IPS DF 4.7 (cell line): ENCODE measurements around the gene SARDH.

Experiments
- DNase-seq: peaks from one replicate; pipeline ENCODE4 v3.0.0-alpha.2; 2013; ENCODE audit warnings: low spot score; ENCODE audit errors: extremely low read depth

SARDH gene

DNA sequence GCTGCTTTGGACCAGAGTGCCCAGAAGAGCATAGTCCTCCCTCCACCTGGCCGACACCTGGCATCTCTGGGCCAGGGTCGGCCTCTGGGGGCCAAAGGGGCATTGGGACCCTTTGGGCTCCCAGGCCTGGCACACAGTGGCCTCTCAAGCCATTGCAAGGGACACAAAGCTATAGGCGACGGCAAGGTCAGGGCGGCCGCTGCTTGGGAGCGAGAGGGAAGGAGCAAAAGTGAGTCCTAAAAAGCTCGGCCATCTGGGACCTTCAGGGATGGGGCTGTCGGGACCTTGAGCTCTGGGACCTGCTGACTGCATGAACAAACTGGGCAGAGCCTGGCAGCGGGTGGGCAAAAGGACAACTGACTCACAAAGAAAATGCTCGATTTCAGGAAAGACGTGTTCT is 88.1 kb downstream of the SARDH start:
- DNase-seq: no peak

DNA sequence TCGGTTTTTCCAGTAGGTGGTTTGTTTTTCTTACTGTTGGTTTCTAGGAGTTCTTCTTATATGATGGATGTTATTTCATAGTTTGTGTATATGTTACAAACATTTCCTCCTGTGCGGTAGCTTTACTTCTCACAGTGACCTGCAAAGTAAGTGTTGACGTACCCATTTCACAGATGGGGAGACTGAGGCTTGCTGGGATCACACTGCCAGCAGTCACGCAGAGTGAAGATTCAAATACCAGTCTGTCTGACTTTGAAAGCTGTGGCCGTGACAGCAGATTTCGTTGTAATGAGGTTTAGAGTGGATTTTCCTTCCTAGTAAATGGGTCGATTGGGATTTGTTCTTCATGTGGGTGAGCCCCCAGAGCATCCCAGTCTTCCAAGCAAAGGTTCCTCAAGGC is 89.0 kb downstream of the SARDH start:
- DNase-seq: no peak

DNA sequence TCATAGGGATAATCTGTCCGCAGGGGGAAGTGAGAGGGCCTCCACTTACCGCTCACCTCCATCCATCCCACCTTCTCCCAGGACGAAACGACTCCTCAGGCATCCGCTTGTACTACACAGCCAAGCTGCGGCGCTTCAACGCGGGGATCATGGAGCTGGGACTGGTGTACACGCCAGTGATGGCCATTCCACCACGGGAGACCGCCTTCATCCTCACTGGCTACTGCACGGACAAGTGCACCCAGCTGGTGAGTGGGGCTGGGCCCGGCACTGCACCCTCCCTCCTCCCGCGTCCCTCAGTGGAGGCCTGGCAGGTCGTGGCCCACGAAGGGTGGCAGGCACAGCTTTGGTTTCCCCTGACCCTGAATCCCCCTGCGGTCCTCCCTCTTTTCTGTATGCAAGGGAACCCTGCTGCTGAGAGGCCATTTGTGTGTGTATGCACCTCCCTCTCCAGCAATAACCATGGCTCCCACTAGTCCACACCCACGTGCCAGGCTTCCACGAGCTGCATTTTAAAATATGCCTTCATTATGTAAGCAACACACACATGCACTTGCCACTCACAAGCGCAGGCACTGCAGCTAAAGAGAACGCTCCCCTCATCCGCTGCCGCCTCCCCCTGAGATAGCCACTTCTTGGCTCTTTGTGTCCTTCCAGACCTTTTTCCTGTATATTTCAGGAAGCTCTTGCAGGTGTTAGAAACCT is 90.2 kb downstream of the SARDH start:
- DNase-seq: no peak

DNA sequence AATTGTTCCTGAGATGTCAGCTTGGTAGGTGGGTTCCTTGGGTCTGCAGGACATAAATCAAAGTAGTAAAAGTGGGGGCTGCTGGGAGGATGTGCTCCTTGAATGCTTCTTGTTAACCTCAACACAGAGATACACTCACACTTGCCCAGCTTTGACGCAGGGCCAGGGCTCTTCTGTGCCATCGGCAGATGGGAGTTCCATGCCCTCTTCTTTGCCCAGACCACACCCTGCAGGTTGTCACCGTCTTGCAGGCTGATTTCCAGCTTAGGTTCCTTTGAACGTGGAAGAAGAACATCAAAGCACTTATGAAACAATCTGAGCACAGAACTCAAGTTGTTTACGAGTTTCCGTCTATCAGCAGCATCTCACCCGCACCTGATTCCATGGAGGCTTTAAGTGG is 91.0 kb downstream of the SARDH start:
- no peak for DNase-seq

DNA sequence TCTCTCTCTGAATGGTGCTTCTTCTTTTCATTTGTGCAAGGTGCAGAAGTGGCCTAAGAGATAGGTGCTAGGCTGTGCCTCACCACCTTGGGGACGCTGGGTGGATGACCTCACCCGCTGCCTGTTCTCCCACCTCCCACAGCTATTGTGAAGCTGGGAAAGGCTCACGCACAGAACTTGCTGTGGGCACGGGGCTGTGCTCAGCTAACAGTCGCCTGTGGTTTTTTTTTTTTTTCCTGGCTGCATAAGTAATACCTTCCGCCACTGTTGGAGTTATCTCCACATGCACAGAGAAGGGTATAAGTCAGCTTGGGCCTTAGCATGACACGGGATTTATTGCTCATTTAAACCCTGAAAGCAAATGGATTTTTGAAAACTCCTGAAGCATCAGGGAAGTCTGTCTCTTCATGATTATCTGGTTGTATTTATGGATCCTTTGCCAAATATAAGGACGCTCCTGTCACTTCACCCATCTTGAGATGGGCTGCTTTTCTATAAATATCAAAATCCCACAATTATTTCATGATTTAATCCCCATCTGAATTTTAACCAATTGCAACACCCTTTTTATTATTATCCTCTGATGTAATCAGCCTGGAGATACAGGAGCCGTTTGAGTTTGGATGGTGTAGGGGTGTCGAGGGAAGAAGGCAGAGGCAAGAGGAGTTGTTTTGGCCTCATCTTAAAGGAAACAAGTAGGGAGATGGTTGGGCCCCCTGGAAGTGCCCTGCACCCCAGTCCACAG is 93.0 kb downstream of the SARDH start:
- DNase-seq: no peak

DNA sequence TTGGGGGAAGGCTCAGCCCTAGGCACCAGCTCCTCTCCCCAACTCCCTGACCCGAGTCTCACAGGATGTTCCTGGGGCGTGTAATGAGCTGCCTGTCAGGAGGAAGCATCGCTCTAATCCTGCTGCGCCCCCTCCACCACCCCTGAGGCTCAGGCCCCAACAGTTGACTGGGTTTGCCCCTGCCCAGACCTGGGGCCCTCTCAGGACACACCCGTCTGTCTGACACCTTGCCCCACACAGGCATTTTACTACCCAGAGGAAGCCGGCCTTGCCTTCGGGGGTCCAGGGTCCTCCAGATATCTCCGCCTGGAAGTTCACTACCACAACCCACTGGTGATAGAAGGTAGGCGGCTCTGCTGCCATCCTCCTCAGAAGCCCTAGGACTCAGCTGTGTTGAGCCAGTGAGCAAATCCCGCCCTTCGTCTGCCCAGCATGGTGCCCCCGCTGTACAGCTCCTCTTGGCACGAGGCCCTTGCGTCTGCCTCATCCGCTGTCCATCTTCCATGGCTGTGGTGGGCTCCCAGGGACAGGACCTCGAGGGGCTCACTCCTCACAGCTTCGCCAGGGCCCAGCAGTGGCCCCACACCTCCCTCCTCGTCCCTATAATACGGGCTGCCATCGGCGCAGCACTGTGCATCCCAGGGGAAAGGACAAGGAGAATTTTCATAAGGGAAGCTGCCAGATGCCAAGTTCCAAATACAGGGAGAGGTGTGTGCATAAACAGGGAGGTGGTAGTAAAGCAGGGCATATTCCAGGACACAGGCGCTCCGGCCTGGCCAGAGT is 94.0 kb downstream of the SARDH start:
- DNase-seq: no peak

DNA sequence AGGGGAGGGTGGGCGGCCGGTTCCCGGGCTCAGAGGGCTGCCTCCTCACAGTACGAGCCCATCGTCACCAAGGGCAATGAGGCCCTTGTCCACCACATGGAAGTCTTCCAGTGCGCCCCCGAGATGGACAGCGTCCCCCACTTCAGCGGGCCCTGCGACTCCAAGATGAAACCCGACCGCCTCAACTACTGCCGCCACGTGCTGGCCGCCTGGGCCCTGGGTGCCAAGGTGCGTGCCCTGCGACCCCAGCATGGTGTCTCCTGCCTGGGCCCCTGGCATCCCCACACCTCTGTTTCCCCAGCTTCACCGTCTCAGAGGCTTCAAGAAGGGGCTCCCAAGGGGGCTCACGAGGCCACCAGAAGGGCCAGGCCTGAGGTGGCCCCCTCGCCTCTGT is 94.8 kb downstream of the SARDH start:
- no peak for DNase-seq

DNA sequence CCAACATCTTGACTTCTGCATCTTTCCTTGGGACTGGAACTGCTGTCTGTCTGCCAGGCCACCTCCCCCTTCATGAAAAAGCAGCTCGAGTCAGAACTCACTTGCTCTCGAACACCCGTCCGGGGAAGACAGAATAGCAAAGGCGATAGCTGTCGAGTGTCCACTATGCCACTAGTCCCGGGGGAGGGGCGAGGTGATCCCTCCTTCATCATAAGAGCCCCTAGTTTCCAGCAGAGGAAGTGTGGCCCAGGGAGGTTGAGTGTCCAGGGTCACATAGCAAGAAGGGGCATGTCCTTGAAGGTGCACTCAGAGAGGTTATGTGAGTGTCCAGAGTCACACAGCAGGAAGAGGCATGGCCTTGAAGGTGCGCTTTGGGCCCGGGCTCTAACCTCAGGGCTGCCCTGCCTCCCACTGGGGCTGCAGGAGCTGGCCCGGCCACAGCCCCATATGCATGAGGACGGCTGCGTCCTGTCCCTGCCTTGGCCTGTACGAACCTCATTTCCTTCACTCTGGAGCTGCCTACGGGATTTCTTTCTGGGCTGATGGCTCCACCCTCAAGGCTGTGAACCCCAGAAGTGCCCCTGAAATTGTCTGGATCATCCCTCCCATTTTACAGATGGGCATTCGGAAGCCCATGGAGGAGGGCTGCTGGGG is 95.3 kb downstream of the SARDH start:
- DNase-seq: no peak

DNA sequence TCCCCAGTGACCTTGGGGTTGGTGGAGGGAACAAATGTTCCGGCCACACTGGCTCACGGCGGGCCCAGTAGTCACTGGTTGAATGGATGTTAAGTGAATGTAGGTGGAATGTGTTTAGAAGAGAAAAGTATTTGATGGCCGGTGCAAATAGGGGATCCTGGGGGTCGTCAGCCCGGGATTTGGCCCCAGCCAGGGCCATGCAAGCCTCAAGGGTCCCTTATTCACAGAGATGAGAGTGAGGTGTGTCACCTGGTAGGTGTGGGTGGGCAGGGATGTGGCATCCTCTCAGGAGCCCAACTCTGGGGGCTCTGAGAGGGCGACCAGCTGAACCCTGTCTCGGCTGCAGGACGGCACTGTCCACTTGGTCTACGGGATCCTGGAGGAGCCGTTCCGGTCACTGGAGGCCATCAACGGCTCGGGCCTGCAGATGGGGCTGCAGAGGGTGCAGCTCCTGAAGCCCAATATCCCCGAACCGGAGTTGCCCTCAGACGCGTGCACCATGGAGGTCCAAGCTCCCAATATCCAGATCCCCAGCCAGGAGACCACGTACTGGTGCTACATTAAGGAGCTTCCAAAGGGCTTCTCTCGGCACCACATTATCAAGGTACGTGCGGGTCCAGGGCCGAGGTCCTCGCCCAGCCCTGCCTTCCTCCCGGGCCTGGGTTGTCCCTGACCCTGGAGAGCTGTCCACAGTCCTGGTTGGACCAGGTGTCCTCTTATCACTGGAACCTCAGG is 96.1 kb downstream of the SARDH start:
- no peak for DNase-seq

DNA sequence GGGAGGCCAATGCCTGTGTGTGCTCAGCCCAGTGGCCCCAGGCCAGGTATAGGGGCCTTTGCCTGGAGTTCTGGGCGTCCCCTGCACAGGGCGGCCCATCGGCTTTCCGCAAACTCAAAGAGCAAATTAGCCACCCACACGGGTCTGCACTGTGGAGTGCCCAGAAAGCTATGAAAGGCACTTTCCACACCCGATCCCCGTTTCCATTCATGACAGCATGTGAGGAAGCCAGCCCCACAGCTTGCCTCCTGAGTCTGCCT is 96.8 kb downstream of the SARDH start:
- DNase-seq: no peak

DNA sequence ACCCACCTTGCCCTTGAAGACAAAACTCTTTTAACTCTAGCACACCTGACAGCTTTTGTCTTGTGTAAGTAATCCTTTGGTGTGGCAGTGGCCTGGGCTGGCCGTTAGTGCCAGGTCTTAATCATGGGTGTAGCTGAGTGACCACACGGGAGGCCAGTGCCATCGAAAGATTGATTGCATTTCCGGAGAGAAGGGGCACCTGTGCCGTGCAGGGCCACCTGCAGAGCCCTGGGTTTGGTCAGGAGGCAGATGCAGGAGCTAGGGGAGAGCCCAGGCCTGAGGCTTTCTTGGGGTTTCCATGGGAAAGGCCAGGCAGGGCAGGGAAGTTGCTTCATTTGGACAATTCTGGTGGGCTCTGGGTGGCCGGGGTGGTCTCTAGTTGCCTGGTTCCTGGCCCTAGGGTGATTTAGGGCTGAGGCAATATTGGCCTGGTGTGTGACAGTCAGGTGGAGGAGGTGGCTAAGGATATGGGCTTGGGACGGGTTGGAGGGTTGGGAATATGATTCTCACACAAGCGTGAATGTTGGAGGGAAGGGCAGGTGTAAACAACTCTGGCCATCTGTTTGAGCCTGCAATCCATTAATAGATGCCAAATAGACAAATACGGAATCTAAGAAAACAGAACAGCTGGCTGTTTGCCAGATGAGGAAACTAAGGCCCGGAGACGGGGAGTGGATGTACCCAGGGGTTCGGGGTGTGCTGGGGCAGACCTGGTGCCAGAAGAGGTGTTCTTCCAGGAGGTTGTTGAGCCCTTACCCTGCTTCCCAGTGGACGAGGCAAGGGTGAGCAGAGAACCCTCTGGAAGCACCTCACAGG is 97.4 kb downstream of the SARDH start:
- DNase-seq: no peak

DNA sequence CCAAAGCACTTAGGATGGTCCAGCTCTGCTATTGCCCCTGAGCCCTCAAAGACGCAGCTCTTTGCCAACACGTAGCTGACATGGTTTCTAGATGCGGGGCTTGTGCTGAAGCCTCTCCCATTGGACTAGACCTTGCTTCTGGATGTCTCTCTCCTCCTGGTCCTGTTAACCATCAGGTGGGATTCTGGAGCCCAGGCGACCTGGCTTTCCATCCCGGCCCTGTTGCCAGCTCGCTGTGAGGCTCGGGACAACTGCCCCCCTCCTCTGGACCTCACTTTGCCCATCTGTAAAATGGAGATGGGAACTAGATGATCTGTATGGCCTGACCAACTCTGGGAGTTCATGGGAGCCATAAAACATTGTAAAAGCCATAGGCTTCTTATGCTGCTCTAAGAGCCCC is 98.0 kb downstream of the SARDH start:
- no peak for DNase-seq

DNA sequence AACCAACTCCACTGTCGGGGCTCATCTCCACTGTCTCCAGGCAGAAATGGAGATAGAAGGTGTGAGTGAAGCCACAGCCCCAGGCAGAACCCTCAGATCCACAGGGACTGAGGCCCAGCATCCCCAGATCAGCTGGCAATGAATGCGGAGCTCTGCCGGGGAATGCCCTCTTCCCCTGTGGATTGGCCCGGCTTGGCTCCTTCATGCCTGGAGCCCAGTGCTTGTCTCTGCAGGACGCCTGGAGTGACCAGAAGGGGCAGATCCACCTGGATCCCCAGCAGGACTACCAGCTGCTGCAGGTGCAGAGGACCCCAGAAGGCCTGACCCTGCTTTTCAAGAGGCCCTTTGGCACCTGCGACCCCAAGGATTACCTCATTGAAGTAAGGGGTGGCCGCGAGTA is 98.5 kb downstream of the SARDH start:
- no peak for DNase-seq

DNA sequence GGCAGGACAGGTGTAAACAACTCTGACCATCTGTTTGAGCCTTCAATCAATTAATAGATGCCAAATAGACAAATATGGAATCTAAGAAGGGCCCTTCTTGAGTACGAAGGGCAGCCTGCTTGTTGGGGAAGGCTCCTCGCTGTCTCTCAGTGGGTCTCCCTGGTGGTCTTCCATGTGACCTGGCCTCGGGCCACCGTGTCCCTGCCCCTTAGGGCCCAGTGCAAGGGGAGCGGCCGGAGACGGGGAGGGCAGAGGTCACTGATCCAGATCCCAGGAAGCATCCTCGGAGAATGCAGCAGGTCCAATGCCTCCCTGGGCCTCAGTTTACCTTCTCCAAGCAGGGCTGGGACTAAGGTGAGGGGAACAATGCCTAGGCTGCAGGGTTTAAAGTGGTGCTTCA is 99.4 kb downstream of the SARDH start:
- no peak for DNase-seq

DNA sequence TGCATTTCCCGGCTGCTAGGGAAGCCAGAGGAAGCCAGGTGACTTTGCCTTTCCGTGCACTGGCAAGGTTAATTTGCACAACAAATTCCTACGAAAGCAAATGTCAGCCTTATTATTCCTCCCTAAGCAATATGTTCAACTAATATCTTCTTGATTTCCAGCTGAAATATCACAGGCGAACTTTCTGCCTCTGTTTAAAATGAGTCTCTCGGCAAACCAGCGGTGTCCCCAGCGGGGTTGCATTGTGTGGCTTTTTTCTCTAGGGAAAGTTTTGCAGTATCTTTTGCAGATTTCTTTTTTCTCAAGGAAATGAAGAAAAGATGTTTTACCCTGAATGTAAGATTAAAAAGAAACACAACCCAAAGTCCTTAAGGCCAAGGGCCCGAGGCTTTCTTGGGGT is 100.1 kb downstream of the SARDH start:
- no peak for DNase-seq

DNA sequence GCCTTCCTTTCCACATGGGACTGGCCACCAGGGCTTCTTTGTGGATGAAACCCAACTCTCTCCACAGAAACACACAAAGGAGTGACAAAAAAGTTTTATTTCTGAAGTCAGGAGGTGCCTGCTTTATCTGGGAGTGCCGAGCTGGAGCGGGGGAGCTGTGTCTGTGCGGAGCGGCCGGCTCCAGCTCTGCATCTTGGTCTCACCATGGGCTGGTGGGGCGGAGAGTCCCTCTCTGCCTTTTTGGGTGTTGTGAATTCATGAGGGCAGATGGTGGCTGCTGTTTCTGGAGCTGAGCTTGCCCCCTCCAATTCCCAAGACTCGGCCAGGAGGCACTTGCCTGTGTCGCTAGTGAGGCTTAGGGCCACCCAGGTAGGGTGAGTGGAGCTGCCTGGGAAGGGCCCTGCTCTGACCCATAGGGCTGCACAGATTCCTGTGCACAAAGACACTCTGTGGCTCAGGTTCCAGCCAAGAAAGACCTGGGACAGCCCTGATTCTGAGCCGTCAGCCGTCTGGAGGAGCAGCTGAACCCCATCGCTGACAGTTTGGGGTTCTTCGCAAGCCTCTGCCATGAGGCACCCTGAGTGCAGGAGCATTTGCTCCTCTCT is 100.6 kb downstream of the SARDH start:
- DNase-seq: no peak

DNA sequence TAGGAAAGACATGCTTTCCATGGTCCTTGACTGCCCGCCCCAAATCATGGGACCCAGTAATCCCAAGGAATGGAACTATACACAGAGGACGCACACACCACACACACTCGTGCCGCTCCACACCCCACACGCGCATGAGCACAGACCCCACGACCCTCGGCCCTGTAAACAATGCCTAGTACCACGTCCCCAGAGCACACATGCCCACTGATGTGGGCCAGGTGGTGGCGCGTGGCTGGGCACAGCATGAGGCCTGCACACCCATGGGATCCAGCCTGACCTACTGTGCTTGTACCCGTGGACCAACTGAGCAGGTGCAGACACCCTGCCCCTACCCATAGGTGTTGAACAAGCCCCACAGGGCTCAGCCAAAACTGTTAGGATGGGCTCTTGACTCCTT is 101.2 kb downstream of the SARDH start:
- no peak for DNase-seq

DNA sequence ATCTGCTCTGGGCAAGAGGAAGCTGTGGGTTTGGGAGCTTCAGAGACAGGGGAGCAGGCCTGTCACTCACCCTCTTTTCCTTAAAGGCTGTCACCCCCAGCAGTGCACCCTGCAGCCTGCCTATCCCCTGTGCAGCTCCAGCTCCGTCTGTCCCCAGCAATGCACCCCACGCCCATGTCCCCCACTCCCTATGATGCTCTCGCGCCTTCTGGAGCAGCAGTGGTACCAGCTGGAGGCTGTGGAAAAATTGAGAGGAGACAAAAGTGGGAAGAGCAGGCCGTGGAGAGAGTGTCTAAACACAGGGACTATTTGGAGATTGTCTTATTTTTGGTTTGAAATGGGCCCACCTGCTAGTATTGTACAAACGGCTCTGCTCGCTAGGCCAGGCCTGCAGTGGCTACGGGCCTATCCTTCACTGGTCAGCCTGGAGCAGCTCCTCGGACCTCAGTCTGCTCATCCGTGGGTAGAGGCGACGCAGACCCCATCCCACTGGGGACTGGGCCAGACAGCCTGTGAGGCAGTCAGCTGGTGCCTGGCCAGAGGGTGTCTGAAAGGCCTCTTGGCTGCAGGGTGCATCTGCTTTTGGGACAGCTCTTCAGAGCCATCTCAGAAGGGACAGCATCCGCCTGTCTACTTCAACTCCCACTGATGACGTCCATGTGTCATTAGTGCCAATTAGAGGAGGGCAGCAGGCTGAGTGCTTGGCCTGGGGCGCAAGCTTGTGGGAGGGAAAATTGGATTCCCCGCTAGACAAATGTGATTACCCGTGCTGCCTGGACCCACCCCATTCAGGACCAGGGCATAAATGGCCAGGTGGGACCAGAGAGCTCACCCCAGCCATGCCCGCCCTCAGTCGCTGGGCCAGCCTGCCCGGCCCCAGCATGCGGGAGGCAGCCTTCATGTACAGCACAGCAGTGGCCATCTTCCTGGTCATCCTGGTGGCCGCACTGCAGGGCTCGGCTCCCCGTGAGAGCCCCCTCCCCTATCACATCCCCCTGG is 102.3 kb downstream of the SARDH start, which contains the start of gene DBH:
TSS of gene DBH (plus strand) at position 831 of the 999 bp plus-strand sequence. CDS start at position 840, 9 bp downstream.
- no peak for DNase-seq

DNA sequence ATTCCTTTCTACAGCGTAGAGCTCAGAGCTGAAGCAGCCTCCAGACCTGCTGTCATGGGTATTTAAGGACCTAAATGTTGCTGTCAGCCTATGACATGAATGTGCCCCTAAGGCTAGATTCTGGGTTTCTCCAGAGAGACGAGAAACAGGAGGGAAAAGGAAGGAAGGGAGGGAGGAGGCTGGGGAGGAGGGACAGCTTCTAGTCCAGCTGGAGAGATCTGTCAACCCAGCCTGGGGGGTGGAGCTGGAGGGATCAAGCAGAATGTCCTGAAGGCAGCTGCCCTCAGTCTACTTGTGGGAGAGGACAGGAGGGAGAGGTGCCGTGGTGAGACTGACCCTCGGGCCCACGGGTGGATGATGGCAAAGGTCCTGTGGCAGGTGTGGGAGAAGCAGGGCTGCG is 103.1 kb downstream of the SARDH start:
- no peak for DNase-seq
